Measurements from ENCODE around the gene PNO1. TPM values are rescaled to one million over a fixed set of nuclear protein-coding genes. Genes with fewer than 3 reads are reported as not detected.

The PNO1 gene
- total RNA-seq, 4 donors from 2014 or later: 19.8 to 26.4 (median 23.6) TPM

DNA sequence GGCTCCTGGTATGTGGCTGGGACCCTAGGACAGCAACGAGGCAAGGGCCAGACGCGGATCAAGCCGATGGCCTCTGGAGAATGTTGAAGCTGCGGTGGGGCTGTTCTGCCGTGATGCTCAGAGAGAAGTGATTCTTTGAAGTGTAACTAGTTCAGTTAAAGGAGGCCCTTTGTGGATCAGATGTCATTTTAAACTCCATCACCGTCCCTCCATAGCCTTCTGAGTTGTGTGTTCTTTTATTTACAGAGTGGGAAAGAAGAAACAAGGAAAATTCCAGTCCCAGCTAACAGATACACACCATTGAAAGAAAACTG is 403 bp downstream of the PNO1 start:
- intact Hi-C loops (cut with DNase I; ENCODE audit: low total_unique reads) (no loop called here), in situ Hi-C loops (cut with MboI; ENCODE audit: low sequenced_read_pairs in 4 of 4) (no loop called here)
- peak in 1 of 2 donors; percentile 6 for ATAC-seq

DNA sequence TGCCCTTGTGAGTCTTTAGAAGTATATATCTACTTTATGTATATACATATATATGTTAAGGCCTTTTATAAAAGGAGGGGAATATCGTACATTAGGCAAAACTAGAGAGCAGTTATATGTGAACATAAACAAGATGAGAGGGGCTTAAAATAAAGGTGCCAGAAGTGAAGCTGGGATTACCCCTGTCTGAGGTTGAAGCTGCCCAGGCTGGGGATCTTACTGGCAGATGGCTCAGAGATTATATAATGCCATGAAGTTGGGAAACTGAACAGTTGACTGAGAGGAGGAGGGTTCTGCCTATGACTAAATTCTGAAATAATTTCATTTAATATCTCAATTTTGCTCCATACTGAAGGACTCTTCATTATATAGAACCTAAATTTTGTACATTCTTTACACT is 6.0 kb downstream of the PNO1 start:
- Histone ChIP-seq H3K9me3 (no peaks in the 10 kb centered on the region), H3K4me3 (no peak overlapping the region), H3K4me1 (peaks cover 10 to 11% of the 10 kb centered on the region in 2 donors), H3K36me3 (peaks cover 0 to 68% of the 10 kb centered on the region in 2 donors), H3K27ac (no peak overlapping the region), H3K27me3 (no peaks in the 10 kb centered on the region)
- TF ChIP-seq POLR2A (IDR thresholded peaks at IDR 0.05): no peak
- TF ChIP-seq, protein P1, sequence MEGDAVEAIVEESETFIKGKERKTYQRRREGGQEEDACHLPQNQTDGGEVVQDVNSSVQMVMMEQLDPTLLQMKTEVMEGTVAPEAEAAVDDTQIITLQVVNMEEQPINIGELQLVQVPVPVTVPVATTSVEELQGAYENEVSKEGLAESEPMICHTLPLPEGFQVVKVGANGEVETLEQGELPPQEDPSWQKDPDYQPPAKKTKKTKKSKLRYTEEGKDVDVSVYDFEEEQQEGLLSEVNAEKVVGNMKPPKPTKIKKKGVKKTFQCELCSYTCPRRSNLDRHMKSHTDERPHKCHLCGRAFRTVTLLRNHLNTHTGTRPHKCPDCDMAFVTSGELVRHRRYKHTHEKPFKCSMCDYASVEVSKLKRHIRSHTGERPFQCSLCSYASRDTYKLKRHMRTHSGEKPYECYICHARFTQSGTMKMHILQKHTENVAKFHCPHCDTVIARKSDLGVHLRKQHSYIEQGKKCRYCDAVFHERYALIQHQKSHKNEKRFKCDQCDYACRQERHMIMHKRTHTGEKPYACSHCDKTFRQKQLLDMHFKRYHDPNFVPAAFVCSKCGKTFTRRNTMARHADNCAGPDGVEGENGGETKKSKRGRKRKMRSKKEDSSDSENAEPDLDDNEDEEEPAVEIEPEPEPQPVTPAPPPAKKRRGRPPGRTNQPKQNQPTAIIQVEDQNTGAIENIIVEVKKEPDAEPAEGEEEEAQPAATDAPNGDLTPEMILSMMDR (IDR thresholded peaks at IDR 0.05 in 4 of 5, conservative IDR thresholded peaks at IDR 0.05 in 1 of 5): no peak
- in situ Hi-C loops (cut with MboI; ENCODE audit: low sequenced_read_pairs in 4 of 4) (no loop called here), intact Hi-C loops (cut with DNase I; ENCODE audit: low total_unique reads) (no loop called here)
- DNase-seq: no peak
- no peak for ATAC-seq

More for the DNA sequence above, 403 bp downstream of the PNO1 start:
- H3K36me3 ChIP-seq: peaks cover 0 to 30% of the 10 kb centered on the region in 2 donors
- no peak for DNase-seq
- no peak for TF ChIP-seq POLR2A (IDR thresholded peaks at IDR 0.05)
- TF ChIP-seq, protein P1 (IDR thresholded peaks at IDR 0.05 in 4 of 5, conservative IDR thresholded peaks at IDR 0.05 in 1 of 5): no peak
- no peaks in the 10 kb centered on the region for H3K27me3 ChIP-seq
- peak overlapping the region; percentile 89 to 96 (median 91) for H3K27ac ChIP-seq
- peaks cover 27 to 28% of the 10 kb centered on the region in 2 donors for H3K4me1 ChIP-seq
- peak overlapping the region; percentile 93 to 97 (median 96) for H3K4me3 ChIP-seq
- no peaks in the 10 kb centered on the region for H3K9me3 ChIP-seq

DNA sequence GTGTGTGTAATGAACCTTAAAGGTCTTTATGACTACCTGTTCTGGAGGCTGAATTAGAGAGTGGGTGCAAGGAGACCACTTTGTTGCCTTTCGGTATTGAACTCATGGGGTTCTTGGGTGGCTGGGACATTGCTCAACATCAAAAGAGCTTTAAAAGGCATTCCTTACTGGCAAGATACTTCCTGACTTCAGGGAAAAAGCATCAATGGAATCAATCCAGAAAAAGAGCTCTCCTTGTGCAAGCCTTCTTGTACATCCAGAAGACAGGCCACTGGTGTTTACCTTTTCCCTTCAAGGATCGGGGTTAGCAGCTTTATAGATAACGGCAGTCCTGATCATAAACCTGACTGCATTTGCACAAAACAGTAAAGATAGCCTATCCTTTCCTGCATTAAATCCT is 9.5 kb downstream of the PNO1 start:
- Histone ChIP-seq H3K36me3 (peaks cover 0 to 55% of the 10 kb centered on the region in 2 donors), H3K4me1 (no peaks in the 10 kb centered on the region), H3K27me3 (no peaks in the 10 kb centered on the region), H3K4me3 (no peak overlapping the region), H3K27ac (no peak overlapping the region), H3K9me3 (no peaks in the 10 kb centered on the region)
- TF ChIP-seq, protein P1 (IDR thresholded peaks at IDR 0.05 in 4 of 5, conservative IDR thresholded peaks at IDR 0.05 in 1 of 5): no peak
- intact Hi-C loops (cut with DNase I; ENCODE audit: low total_unique reads) (no loop called here), in situ Hi-C loops (cut with MboI; ENCODE audit: low sequenced_read_pairs in 4 of 4) (no loop called here)
- no peak for ATAC-seq
- no peak for DNase-seq

DNA sequence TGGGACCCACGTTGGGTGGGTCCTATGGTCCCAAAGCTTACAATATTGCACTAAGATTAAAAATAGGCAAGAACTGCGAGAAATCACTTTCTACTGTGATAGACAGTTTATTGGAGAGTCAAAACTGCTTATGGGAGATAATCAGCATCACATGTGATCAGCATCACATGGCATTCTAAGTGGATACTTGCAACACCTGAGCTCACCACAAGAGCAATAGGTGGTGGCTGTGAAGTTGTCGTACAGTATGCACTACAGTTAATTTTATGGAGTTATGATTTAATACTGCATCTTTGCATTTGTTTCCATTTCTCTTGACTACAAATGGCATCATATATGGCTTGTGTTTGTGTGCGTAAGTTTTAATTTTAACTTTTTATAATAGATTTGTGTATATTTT is 11.6 kb downstream of the PNO1 start:
- DNase-seq: no peak
- peaks cover 0 to 33% of the 10 kb centered on the region in 2 donors for H3K36me3 ChIP-seq
- H3K9me3 ChIP-seq: no peaks in the 10 kb centered on the region
- no peak overlapping the region for H3K27ac ChIP-seq
- H3K4me3 ChIP-seq: no peak overlapping the region
- no peaks in the 10 kb centered on the region for H3K27me3 ChIP-seq
- TF ChIP-seq, protein P1 (IDR thresholded peaks at IDR 0.05 in 4 of 5, conservative IDR thresholded peaks at IDR 0.05 in 1 of 5): no peak
- TF ChIP-seq POLR2A (IDR thresholded peaks at IDR 0.05): no peak
- intact Hi-C loops (cut with DNase I; ENCODE audit: low total_unique reads) (no loop called here), in situ Hi-C loops (cut with MboI; ENCODE audit: low sequenced_read_pairs in 4 of 4) (no loop called here)
- H3K4me1 ChIP-seq: no peaks in the 10 kb centered on the region
- no peak for ATAC-seq

DNA sequence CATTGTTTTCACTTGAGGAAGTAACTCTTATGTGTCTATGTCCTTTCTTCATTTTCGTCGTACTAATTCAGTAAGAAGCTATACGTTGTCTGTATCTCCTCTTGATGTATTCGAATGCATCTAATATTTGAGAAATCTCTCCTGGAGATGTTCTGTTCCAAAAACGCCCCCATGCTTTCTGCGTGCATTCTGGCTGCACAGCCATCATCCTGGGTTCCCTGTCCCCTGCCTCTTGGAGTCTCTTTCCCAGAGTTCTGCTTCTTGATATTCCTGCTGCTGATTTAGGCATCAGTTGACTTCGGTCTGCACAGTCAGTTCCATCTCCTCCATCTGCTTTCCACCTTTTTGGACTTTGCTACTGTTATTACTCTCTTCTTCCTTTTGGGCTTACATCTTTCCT is 13.5 kb downstream of the PNO1 start:
- Histone ChIP-seq H3K4me3 (no peak overlapping the region), H3K9me3 (no peaks in the 10 kb centered on the region), H3K27ac (no peak overlapping the region), H3K36me3 (peaks cover 0 to 35% of the 10 kb centered on the region in 2 donors), H3K4me1 (no peaks in the 10 kb centered on the region), H3K27me3 (no peaks in the 10 kb centered on the region)
- ATAC-seq: no peak
- in situ Hi-C loops (cut with MboI; ENCODE audit: low sequenced_read_pairs in 4 of 4): no loop called here
- intact Hi-C loops (cut with DNase I; ENCODE audit: low total_unique reads): no loop called here
- no peak for DNase-seq
- no peak for TF ChIP-seq POLR2A (IDR thresholded peaks at IDR 0.05)
- TF ChIP-seq, protein P1 (IDR thresholded peaks at IDR 0.05 in 4 of 5, conservative IDR thresholded peaks at IDR 0.05 in 1 of 5): no peak
